Occipital lobe (tissue), 2 donors: ENCODE measurements around the gene CHRM3. TPM values are rescaled to one million over a fixed set of nuclear protein-coding genes. Genes with fewer than 3 reads are reported as not detected.
"Not testable (repeated sequence)": the region's sequence is repeated elsewhere in the genome, so short reads cannot be mapped to it uniquely, and the experiment has no call there.

Experiments used
- DNase-seq: peaks from one replicate; lab custom pipeline; 2025; lab: John Stamatoyannopoulos, UW
- total RNA-seq: library from RNA; depleted of rRNA; stranded (reverse); fragments of >200 nt; gene quantifications from one replicate; pipeline ENCODE4 v1.2.3, GENCODE V29; 2014

CHRM3 gene
- 38.8 TPM for total RNA-seq

DNA sequence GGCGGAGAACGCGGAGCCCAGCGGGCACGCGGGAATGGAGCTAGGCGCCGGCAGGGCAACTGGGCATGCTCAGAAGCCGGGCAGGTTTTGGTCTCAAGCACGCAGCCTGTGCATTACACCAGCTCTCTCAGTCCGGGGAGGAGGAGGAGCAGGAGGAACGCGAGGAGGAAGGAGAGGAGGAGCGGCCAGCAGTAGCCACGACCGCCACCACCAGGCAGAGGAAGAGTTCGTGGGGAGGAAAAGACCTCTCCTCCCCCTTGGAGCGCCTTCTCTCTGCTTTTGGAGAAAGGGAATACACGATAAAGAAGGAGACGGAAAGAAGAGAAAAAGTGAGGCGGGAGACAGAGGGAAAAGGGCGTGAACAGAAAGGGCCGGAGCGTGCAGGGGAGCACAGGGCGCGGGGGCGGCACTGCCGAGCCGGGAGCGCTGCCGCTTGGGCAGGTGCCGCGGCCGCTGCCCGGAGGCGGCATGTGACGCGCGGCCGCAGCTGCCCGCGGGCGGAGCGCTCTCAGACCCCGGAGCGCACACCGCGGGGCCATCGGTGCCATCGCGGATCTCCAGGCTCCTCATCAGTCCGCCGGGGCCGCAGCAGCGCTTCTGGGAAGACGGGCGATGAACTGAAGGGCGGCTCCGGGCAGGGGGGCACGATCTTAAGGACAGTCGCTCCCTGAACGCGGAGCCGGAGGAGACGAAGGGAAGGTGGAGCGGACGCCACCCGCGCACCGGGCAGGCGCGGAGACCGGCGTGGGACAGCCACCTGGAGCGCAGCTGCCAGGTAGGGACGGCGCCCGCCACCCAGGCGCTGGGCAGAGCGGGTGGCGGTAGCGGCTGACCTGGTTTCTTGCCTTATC, at the start of gene CHRM3:
TSS of gene CHRM3 (plus strand) at position 116 of the 851 bp plus-strand sequence. CDS start 520,884 bp downstream, outside the sequence.
- peak; percentile 75 for DNase-seq

DNA sequence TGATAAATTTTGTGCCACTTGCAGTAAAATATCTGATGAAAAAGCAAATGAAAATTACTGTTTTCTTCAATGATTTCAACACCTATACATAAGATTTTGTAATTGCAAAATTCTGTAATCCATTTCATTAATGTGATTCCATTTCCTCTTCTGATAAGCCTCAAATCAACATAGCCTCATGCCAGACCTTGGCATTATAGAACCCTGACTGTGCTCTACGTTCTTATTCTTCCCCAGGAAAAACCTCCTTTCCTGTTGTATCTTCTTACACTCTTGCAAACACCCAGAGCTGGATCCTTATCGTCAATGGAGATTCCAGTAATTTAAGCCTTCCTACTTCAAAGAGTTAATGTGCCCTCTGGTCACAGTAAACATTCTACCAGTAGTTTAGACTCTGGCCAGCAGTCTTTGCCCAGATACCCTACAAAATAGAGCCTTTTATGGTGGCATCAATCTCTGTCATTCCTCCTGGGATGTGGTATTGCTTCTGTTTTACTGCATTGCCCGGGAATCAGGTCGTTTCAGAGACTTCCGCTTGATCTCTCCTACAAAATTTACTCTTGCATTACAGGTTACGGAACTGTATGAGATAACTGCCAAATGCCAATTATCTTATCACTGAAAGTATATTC, 48.5 kb upstream of the CHRM3 start:
- no peak for DNase-seq

DNA sequence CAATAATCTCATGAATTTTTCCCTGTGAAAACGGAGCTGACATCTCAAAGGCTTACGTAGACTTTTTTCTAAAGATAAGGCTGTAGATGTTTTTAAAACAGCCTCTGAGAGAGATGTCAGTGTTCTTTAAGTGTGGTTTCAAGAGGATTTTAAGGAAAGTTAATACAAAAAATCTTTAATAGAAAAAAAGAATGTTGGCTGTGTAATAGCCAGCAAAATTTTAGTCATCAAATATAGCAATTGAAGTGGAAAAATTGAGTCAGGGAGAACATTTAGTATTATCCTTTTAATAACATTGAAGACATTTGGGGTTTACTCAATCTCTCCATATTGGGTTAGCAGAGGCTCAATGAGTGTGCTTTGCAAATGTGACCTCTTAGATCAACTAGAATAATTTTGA, 38.6 kb upstream of the CHRM3 start:
- DNase-seq: no peak

DNA sequence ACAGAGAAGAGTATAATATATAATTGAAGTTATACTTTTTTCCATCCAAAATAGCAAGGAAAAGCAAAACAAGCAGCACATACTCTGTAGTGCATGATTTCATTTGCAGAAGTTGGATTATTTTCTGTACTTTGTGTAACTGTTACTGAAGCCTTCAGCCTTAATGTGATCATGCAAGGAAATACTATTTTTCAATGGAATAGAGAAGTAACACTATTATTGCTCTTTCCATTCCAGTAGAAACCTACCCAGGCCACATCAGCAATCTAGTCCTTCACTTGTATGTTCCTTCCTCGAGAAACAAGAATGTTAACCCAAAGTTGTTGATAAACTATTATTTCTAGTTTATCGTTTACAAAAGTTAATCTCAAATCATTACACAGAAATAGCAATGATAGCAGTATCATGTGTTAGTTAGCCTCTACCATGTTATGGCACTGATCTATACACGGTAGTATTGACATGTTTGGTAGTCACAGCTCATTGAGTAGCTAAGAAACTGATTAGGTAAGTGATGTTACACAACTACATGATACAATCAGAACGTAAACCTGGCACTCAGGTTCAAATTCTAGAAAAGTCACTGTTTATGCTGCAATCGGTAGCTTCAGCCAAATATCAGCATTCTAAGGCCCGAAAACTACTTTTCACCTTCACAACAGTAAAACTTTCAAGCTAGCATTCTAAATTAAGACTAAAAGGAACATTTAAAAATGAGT, 37.6 kb upstream of the CHRM3 start:
- DNase-seq: no peak

DNA sequence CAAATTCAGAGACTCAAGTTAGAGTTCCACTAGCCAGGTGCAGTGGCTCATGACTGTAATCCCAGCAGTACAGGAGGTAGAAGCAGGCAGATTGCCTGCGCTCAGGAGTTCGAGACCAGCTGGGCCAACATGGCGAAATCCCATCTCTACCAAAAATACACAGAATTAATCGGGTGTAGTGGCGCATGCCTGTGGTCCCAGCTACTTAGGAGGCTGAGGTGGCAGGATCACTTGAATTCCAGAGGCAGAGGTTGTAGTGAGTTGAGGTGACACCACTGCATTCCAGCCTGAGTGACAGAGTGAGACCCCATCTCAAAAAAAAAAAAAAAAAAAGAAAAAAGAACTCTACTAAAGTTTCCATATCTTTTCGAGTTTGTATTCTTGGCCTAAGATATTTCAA, 36.7 kb upstream of the CHRM3 start:
- DNase-seq: no peak

DNA sequence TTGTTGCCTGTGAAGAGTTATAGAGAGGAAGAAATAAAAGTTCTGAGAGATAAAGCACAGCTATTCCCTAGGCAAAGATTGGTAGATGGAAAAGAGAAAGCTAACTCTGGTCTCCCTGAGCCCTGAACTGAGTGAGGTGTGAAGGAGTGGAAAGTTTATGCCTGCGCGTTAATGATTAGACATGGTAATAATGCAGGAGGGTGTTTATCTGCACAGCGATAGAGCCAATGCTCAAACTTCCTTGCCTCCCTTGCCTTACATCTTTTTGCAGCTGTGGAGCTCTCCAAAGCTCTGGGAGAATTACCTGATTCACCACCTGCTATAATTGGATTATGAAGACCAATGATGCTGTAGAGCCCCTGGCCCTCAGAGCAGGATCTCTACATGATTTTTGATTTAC, 32.8 kb upstream of the CHRM3 start:
- DNase-seq: no peak

DNA sequence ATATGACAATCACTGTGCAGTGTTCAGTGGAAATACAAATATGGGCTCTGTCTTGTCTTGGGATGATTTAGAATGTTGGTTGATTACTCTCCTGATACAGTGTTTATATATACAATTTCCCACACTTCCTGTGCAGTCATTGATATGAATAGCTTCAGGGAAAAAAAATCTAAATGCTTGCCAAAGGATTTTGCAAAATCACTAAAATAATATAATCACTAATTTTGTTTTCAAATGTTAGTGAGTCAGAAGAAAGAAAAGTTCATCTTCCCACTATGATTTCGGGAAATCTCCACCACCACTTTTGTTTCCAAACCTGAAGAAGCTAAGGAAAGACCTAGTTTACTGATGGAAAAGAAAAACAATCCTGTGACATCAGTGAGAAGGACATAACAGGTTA, 32.1 kb upstream of the CHRM3 start:
- DNase-seq: no peak

DNA sequence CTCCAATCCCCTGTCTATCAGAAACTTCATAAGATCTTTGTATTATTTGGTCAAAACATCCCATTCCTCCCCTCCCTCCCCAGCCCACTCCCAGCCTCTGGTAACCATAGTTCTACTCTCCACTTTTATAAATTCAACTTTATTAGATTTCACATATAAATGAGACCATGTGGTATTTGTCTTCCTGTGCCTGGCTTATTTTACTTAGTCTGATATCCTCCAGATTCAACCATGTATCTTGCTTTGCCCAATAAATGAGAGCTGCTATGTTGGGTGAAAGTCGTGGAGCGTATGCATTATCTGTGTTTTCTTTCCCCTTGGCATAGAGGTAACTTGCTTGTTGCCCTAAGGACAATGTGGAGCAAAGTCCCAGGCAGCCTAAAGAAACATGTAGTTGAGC, 28.5 kb upstream of the CHRM3 start:
- no peak for DNase-seq

DNA sequence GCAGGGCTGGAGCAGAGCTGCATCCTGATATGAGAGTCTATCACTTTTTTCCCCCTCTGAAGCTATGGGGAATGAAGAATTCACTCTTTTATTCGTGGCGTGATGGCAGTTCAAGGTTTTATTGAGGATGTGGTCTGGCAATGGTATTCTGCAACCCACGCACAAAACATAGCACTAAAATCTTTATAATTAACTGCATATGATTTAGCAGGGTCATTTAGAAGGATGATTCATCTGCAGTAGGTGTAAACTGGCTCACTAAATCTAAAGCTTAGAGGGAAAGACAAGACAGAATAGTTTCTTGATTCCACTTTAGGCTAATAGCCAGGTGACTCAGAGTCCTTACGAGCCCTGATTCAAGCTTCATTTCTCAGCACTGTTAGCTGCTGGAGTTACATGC, 25.0 kb upstream of the CHRM3 start:
- DNase-seq: no peak

DNA sequence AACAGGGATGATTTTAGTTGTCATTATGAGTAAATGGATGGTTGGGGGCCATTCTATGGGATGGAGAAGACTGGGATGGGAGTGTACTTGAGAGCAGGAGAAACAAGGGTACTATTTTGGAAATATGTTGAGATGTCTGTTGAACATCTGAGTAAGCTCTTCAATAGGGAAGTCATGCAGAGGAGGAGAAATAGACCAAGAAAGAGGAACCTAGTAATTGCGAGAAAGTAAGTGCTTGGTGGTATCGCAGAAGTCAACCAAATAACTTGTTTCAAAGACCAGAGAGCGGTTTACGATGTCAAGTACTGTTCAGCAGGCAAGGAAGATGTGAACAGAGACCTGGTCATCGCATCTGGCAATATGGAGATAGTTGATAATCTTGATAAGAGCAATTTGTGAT, 22.4 kb upstream of the CHRM3 start:
- DNase-seq: no peak

DNA sequence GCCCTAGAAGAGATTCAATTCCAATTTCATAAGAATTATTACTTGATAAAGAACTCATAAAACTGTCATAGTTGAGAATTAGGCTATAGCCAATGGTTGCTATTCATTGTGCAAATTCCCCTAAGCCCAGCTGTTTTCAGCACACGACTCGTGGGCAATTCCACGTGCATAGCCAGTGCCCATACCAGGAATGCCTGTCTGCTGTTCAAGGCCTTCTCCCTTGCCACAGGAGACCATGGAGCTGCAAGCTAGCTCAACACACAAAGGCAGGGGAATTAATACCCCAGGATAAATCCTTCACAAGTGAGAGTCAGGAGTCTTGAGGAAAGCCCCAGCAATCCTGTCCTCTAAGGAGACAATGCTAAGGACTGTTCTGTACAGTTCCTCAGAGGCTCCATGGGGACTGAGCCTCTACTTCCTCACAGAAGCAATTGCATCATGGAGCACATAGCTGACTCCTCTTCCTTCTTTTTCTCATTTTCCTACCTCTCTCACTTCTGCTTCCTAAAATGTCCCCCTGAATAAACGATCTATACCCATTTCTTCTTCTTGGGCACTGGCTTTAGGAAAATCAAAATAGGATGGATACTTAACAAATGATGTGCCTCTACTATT, 19.1 kb upstream of the CHRM3 start:
- no peak for DNase-seq

DNA sequence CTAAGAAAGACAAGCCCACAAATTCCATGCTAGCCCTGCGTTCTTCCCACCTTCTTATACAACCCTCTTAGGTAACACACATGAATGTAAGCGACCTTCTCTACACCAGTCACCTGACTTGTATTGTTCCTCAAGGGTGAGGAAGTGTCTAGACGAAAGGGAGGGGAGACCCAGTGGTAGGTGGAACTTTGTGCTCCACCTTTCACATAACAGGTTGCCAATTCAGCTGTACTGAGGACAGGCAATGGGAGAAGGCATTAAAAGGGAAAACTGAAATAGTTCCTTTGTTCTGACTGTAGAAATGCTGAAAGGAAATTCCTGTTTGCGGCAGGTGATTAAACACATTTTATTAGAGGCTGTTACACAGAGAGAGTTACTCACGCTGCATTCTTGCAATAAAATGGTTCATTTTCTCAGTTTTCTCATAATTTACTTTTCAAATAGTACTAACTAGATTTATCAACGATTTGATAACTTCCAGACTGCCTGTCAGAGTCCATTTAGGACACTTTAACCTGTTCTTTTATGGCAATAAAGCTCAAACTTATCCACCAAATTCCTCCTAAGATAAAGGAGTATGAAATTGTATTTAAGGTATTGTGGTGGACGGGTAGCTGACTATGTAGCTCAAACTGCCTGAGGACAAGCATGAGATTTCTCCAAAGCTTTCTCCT, 17.8 kb upstream of the CHRM3 start:
- DNase-seq: no peak

DNA sequence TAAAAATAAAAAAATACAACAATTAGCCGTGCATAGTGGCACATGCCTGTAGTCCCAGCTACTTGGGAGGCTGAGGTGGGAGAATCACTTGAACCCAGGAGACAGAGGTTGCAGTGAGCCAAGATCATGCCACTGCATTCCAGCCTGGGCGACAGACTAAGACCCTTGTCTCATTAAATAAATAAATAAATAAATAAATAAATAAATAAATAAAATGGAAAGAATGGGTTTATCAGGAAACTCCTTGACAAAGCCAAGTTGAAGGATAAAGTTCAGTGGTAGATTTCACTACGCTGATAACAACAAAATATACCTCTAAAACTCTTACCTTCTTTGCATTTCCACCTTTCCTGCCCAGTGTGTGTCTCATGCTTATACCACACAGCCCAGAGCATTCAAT, 15.5 kb upstream of the CHRM3 start:
- DNase-seq: not testable (repeated sequence)

DNA sequence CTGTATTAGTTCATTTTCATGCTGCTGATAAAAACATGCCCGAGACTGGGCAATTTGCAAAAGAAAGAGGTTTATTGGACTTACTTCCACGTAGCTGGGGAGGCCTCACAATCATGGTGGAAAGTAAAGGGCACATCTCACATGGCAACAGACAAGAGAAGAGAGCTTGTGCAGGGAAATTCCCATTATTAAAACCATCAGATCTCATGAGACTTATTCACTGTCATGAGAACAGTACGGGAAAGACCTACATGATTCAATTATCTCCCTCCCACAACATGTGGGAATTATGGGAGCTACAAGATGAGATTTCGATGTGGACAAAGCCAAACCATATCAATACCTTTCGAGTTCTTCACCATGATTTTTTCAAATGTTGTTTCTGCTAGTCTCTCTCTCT, 3.7 kb upstream of the CHRM3 start:
- no peak for DNase-seq

DNA sequence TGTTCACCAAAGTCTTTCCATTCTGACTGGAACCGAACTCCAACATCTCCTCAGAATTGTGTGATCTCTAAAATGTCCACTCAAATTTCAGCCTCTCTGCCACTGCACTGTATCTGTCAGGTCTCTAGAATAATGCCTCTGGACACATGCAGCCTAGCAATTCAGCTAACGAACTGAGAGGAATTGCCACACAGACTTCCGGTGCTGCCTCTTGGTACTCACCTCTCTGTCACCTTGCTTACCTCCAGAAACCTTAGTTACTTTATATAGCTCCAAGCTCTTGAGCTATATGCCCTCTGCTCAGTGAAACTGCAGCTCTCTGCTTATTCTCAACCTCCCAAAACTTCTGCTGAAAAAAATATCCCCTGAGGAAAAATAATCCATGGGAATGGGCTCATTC, 2.7 kb upstream of the CHRM3 start:
- no peak for DNase-seq

DNA sequence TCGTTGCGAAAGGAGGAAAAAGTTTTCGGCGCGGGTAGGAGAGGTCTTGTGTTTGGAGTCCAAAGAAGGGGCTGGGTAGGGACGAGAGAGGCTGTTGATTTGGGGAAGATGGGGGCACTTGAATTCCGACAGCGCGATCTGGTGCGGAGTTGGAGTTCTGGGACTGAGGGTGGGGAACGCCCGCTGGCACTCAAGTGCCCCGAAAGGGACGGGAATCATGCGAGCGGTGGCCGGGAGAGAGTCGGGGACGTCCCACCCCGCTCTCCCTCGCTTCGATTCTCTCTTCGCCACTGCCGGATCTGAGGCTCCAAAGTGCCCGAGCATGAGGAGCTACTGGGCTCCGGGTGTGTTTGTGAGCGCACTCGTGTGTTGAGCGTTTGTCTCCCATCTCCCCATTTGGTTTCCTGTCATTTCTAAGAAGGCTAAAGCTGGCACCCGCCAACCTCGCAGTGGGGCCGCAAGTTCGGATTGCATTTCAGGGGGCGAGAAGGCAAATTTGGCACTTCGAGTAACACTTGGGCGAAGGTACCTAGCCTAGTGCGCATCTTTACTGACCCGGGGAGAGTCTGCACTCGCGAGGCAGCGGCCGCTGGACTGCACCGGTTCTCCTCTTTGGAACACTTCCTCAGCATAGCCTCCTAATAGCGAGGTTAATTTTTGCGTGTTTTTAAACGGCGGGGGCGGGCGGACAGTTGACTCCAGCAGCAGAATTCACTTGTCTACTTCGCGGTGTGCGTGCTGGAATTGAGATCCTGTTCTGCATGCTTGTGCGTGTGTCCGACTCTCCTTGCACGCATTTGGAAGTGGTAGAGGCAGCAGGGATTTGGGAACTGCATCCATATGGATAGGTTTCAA, 1.2 kb downstream of the CHRM3 start:
- no peak for DNase-seq

DNA sequence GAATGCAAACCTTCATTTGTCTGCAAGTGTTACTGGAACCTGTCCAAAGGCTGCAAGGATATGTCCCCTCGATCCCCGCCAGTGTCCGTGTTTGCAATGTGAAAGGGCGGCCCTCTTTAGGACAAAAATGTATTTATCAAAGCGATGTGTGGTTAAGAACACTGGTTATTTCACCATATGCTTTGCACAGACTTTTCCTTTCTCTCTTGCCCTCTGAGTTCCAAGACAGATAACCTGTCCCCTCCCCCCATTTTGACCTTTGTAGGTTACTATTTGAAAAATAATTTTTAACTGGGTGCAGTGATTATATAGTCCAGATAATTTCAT, 1.8 kb downstream of the CHRM3 start:
- peak; percentile 10 for DNase-seq

DNA sequence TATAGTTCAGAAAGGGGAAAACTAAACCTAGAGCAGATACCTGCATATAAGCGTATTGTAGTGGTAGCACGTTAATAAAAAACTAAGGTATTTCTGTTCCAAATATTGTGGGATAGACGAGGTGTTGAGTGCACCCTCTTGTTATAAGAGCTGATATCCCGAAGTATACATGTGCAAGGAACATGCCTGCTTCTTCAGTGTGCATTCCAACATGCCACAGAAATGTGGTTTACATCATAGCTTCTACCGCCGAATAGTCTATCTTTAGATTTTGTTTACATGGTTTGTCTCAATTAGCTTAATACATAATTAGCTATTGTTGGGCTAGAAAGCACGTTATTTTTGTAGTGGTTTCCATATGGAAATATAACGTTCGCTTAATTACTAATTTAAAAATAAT, 2.2 kb downstream of the CHRM3 start:
- DNase-seq: no peak

DNA sequence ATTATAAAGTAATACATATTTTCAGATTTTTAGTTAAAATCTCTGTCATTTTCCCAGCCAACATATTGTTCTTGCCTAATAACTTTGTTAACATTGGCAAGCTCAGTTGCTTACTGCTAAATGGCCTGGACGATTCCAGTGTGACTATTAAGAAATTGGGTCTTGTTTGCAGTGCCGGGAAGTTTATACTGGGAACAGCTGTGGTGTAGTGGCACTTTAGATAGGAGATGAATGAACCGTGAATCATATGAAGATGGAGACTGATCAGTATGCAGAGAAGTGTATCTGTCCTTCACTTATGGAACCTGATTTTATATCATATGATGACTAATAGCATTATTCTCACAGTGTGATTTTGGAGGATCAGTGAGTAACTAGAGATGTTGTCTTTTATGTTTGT, 3.3 kb downstream of the CHRM3 start:
- DNase-seq: no peak

DNA sequence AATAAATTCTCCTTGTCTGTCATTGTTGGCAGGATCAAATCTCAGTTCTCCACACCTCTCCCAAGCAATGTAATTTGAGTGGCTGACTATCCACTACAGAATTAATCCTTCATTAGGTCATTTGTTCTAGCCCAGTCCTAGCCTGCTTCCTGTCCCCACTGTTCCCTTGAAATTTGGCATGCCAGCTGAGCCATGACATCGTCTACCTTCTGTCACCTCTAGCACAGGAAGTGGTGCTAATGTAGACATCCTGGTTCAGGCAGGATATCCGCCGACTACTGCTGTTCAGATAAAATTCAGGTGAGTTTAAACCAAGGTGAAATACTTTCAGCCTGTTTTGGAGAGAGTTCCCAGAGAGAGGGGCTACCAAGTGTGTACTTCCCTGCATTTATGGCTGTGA, 5.9 kb downstream of the CHRM3 start:
- no peak for DNase-seq

DNA sequence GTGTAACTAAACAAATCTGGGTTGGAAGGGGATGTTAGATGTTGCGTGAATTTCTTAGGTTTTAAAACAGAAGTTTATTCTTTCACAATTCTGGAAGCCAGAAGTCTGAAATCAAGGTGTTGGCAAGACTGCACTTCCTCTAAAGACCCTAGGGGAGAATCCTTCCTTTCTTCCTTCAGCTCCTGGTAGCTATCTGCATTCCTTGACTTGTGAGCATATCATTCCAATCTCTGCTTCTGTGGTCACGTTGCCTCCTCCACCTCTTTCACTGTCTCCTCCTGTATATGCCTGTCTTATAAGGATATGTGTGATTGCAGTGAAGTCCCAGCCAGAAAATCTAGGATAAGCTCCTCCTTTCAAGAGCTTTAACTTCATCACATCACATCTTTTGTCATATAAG, 7.7 kb downstream of the CHRM3 start:
- no peak for DNase-seq
